ENCODE results near the gene CHKB.

GRCh38 chr22:50595189-50595588, 12.5 kb upstream of the CHKB start:
- TF ChIP-seq, protein P1, sequence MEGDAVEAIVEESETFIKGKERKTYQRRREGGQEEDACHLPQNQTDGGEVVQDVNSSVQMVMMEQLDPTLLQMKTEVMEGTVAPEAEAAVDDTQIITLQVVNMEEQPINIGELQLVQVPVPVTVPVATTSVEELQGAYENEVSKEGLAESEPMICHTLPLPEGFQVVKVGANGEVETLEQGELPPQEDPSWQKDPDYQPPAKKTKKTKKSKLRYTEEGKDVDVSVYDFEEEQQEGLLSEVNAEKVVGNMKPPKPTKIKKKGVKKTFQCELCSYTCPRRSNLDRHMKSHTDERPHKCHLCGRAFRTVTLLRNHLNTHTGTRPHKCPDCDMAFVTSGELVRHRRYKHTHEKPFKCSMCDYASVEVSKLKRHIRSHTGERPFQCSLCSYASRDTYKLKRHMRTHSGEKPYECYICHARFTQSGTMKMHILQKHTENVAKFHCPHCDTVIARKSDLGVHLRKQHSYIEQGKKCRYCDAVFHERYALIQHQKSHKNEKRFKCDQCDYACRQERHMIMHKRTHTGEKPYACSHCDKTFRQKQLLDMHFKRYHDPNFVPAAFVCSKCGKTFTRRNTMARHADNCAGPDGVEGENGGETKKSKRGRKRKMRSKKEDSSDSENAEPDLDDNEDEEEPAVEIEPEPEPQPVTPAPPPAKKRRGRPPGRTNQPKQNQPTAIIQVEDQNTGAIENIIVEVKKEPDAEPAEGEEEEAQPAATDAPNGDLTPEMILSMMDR (IDR thresholded peaks at IDR 0.05) = no peak
- TF ChIP-seq POLR2A (IDR thresholded peaks at IDR 0.05) = no peak
